ENCODE data around the gene UPF1.

GRCh38 chr19:18783958-18784785 is 47.6 kb upstream of the UPF1 start:
- TF ChIP-seq POLR2AphosphoS5 (IDR thresholded peaks at IDR 0.05), result no peak
- no peak for TF ChIP-seq CTCF (IDR thresholded peaks at IDR 0.05)

All from upper lobe of left lung (tissue), 4 donors.